ENCODE measurements around the gene FANCM.
"Not testable (repeated sequence)": the region's sequence is repeated elsewhere in the genome, so short reads cannot be mapped to it uniquely, and the experiment has no call there.

GRCh38 chr14:45142083-45142482 is 6.4 kb downstream of the FANCM start:
- TF ChIP-seq POLR2A (IDR thresholded peaks at IDR 0.05; ENCODE audit: low read depth, low read length); POLR2AphosphoS5 (IDR thresholded peaks at IDR 0.05; ENCODE audit: low read depth, low read length); TAF1 (IDR thresholded peaks at IDR 0.05; ENCODE audit: low read depth, low read length); SPI1 (IDR thresholded peaks at IDR 0.05; ENCODE audit: low read depth, low read length); PAX5 (IDR thresholded peaks at IDR 0.05; ENCODE audit: insufficient read depth, low read length, severe bottlenecking); POU2F2 (IDR thresholded peaks at IDR 0.05; ENCODE audit: low read depth, low read length): not testable (repeated sequence)

Measured in GM12891 (cell line).